ENCODE results near the gene KCNH4. TPM values are rescaled to one million over a fixed set of nuclear protein-coding genes. Genes with fewer than 3 reads are reported as not detected.

The KCNH4 gene
- total and polyA plus RNA-seq, 9 of the 15 experiments (the other 6 are each of a cell fraction or from before 2014, with no cell fraction given): 0.10 to 1.8 (median 0.50) TPM

DNA sequence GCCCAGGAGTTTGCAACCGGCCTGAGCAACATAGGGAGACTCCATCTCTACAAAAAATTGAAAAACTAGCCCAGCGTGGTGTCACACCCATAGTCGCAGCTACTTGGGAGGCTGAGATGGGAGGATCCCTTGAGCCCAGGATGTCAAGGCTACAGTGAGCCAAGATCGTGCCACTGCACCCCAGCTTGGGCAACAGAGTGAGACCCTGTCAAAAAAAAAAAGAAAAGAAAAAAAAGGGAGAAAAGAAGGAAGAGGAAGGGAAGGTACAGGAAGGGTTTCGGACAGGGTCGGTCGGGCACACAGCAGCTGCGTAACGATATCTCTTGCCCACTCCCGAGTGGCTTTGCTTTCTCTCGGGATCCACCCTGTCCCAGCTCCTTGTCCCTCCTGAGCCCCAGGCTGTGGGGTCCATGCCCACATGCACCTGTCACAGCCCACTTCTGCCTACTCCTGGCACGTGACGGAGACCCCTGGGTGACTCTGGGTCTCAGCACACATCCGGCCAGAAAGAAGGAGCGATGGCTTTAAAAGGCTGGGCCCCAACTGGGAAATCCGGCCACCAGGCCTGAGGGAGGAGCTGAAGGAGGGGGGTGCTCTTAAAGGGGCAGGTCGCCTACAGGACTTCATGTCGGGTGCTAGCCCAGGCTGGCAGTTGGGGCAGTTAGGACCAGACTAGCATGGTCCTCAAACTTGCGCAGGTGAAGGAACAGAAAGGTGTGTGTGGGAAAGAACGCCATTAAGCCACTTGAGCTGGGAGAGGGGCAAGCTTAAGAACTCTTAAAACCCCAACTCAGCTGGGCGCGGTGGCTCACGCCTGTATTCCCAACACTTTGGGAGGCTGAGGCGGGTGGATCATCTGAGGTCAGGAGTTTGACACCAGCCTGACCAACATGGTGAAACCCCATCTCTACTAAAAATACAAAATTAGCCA is 13.3 kb upstream of the KCNH4 start, which contains the start of gene GHDC (continued):
- TF ChIP-seq, protein P1, sequence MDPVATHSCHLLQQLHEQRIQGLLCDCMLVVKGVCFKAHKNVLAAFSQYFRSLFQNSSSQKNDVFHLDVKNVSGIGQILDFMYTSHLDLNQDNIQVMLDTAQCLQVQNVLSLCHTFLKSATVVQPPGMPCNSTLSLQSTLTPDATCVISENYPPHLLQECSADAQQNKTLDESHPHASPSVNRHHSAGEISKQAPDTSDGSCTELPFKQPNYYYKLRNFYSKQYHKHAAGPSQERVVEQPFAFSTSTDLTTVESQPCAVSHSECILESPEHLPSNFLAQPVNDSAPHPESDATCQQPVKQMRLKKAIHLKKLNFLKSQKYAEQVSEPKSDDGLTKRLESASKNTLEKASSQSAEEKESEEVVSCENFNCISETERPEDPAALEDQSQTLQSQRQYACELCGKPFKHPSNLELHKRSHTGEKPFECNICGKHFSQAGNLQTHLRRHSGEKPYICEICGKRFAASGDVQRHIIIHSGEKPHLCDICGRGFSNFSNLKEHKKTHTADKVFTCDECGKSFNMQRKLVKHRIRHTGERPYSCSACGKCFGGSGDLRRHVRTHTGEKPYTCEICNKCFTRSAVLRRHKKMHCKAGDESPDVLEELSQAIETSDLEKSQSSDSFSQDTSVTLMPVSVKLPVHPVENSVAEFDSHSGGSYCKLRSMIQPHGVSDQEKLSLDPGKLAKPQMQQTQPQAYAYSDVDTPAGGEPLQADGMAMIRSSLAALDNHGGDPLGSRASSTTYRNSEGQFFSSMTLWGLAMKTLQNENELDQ (CRISPR knock-in tag; IDR thresholded peaks at IDR 0.05; ENCODE audit: borderline replicate concordance): no peak
- TF ChIP-seq RB1 (IDR thresholded peaks at IDR 0.05; ENCODE audit: low read depth) (peak; percentile 63), SRSF7 (optimal IDR thresholded peaks at IDR 0.05; ENCODE audit: low read depth, low read length) (no peak), ZNF12 (CRISPR knock-in tag; IDR thresholded peaks at IDR 0.05) (no peak), ZNF347 (CRISPR knock-in tag; IDR thresholded peaks at IDR 0.05; ENCODE audit: low read depth) (no peak), TBP (optimal IDR thresholded peaks at IDR 0.05; ENCODE audit: low read depth, low read length) (no peak), LCOR (CRISPR knock-in tag; IDR thresholded peaks at IDR 0.05) (no peak), TCF7L2 (IDR thresholded peaks at IDR 0.05; ENCODE audit: low read depth, low read length) (no peak), TAF9B (IDR thresholded peaks at IDR 0.05; ENCODE audit: partially characterized antibody) (no peak), KDM4B (IDR thresholded peaks at IDR 0.05; ENCODE audit: borderline replicate concordance in 2 of 2, low read depth in 1 of 2) (no peak), ZNF778 (CRISPR knock-in tag; IDR thresholded peaks at IDR 0.05) (no peak), SLC30A9 (CRISPR knock-in tag; IDR thresholded peaks at IDR 0.05) (no peak), BHLHE40 (IDR thresholded peaks at IDR 0.05; ENCODE audit: low read length) (peak; percentile 91), ZC3H4 (CRISPR knock-in tag; IDR thresholded peaks at IDR 0.05; ENCODE audit: borderline replicate concordance) (no peak), BCOR (IDR thresholded peaks at IDR 0.05) (peak; percentile 75), SOX6 (IDR thresholded peaks at IDR 0.05) (no peak), SMAD4 (CRISPR knock-in tag; conservative IDR thresholded peaks at IDR 0.05) (no peak), BRD9 (IDR thresholded peaks at IDR 0.05; ENCODE audit: low read depth, partially characterized antibody) (peak; percentile 37), ARNT (IDR thresholded peaks at IDR 0.05) (no peak), BRCA1 (IDR thresholded peaks at IDR 0.05) (no peak), BRCA1 (CRISPR knock-in tag; IDR thresholded peaks at IDR 0.05) (no peak), SIN3A (IDR thresholded peaks at IDR 0.05; ENCODE audit: borderline replicate concordance in 2 of 2, control insufficient read depth in 1 of 2, low read depth in 2 of 2, low read length in 2 of 2) (peak; percentile 29 to 72; a peak in 2 of 4 replicates)
- TF ChIP-seq, protein P2, sequence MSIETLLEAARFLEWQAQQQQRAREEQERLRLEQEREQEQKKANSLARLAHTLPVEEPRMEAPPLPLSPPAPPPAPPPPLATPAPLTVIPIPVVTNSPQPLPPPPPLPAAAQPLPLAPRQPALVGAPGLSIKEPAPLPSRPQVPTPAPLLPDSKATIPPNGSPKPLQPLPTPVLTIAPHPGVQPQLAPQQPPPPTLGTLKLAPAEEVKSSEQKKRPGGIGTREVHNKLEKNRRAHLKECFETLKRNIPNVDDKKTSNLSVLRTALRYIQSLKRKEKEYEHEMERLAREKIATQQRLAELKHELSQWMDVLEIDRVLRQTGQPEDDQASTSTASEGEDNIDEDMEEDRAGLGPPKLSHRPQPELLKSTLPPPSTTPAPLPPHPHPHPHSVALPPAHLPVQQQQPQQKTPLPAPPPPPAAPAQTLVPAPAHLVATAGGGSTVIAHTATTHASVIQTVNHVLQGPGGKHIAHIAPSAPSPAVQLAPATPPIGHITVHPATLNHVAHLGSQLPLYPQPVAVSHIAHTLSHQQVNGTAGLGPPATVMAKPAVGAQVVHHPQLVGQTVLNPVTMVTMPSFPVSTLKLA (conservative IDR thresholded peaks at IDR 0.05): peak; percentile 60 to 81; a peak in 3 of 4 replicates
- TF ChIP-seq, protein P3, sequence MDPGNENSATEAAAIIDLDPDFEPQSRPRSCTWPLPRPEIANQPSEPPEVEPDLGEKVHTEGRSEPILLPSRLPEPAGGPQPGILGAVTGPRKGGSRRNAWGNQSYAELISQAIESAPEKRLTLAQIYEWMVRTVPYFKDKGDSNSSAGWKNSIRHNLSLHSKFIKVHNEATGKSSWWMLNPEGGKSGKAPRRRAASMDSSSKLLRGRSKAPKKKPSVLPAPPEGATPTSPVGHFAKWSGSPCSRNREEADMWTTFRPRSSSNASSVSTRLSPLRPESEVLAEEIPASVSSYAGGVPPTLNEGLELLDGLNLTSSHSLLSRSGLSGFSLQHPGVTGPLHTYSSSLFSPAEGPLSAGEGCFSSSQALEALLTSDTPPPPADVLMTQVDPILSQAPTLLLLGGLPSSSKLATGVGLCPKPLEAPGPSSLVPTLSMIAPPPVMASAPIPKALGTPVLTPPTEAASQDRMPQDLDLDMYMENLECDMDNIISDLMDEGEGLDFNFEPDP (CRISPR knock-in tag; IDR thresholded peaks at IDR 0.05): no peak

Data from K562 (cell line).